Measurements from ENCODE around the gene KLK11. TPM values are rescaled to one million over a fixed set of nuclear protein-coding genes. Genes with fewer than 3 reads are reported as not detected.

The KLK11 gene
- total and polyA plus RNA-seq, 2 donors (not counting 3 experiments of a cell fraction or from before 2014, with no cell fraction given): not detected

- intact Hi-C loops (cut with micrococcal nuclease) (no loop called here), dilution Hi-C loops (cut with MboI; ENCODE audit: extremely low pct_ligation_motif_present, low sequenced_read_pairs) (no loop called here)
- FAIRE-seq (no peak), DNase-seq (ENCODE audit: low read depth, low spot score) (no peak)
- Histone ChIP-seq H3K9ac (replicated peaks; ENCODE audit: extremely low read depth, insufficient read depth, low read length) (no peak overlapping the region), H3K4me2 (ENCODE audit: insufficient read depth, low read length) (no peak overlapping the region), H4K20me1 (replicated peaks; ENCODE audit: control insufficient read depth, extremely low read depth, insufficient read depth, low read length) (no peaks in the 10 kb centered on the region), H3K9me3 (replicated peaks; ENCODE audit: control insufficient read depth, insufficient read depth, low read length) (no peaks in the 10 kb centered on the region), H3K27me3 (ENCODE audit: control insufficient read depth in 2 of 2, insufficient read depth in 2 of 2, low read length in 2 of 2) (no peaks in the 10 kb centered on the region), H3K36me3 (ENCODE audit: control insufficient read depth in 2 of 2, extremely low read depth in 1 of 2, insufficient read depth in 2 of 2, low read length in 2 of 2) (no peaks in the 10 kb centered on the region), H2AFZ (ENCODE audit: low read depth, low read length) (no peak overlapping the region), H3K4me1 (ENCODE audit: control insufficient read depth, extremely low read depth, insufficient read depth, low read length) (no peaks in the 10 kb centered on the region), H3K79me2 (ENCODE audit: control insufficient read depth, insufficient read depth, low read length) (no peaks in the 10 kb centered on the region), H3K27ac (ENCODE audit: insufficient read depth, low read depth, low read length) (no peak overlapping the region), H3K4me3 (replicated peaks in 1 of 3; ENCODE audit: insufficient read depth in 1 of 3, low read depth in 1 of 3, low read length in 3 of 3) (no peak overlapping the region), H3K9me1 (replicated peaks; ENCODE audit: control insufficient read depth, extremely low read depth, insufficient read depth, low read length) (no peaks in the 10 kb centered on the region)
- TF ChIP-seq GATA2 (IDR thresholded peaks at IDR 0.05; ENCODE audit: insufficient read depth, insufficient read length, low read depth, low read length): no peak
- no peak for TF ChIP-seq MAX (IDR thresholded peaks at IDR 0.05; ENCODE audit: insufficient read depth, insufficient read length)
- TF ChIP-seq POLR2A (IDR thresholded peaks at IDR 0.05; ENCODE audit: low read depth, low read length): no peak
- no peak for TF ChIP-seq CTCF (IDR thresholded peaks at IDR 0.05; ENCODE audit: extremely low read depth in 1 of 2, insufficient read depth in 1 of 2, low read depth in 1 of 2, low read length in 2 of 2)
- no peak for TF ChIP-seq MYC (IDR thresholded peaks at IDR 0.05; ENCODE audit: low read depth, low read length)
- no peak for TF ChIP-seq EZH2 (IDR thresholded peaks at IDR 0.05; ENCODE audit: borderline replicate concordance, low read depth, low read length, severe bottlenecking)
- no peak for TF ChIP-seq JUN (IDR thresholded peaks at IDR 0.05; ENCODE audit: borderline replicate concordance, insufficient read depth, insufficient read length, low read depth)
- no peak for TF ChIP-seq POLR2AphosphoS5 (IDR thresholded peaks at IDR 0.05; ENCODE audit: insufficient read depth, low read depth, low read length)
- TF ChIP-seq FOS (IDR thresholded peaks at IDR 0.05; ENCODE audit: borderline replicate concordance, insufficient read depth, low read length): no peak
- CTCF ChIA-PET: no interaction called here
- no TSS peak for BruUV-seq (replicated peaks)
- POLR2A ChIA-PET: no interaction called here
Observed at GRCh38 chr19:51060336-51060735, 33.9 kb upstream of the KLK11 start.
